SH-SY5Y (cell line): ENCODE data around the gene CDH4.

Source experiments
- GATA2 ChIP-seq: IDR thresholded peaks from 2 replicates; pipeline ENCODE4 v1.6.1; 2011; ENCODE audit warnings: mild to moderate bottlenecking, low read depth, low read length
- GATA3 ChIP-seq: IDR thresholded peaks from 2 replicates; pipeline ENCODE4 v1.6.1; 2011; ENCODE audit warnings: low read depth, mild to moderate bottlenecking, low read length, moderate library complexity

- no peak for TF ChIP-seq GATA3
- TF ChIP-seq GATA2: no peak
Measured at GRCh38 chr20:61354901-61355495, 102.9 kb downstream of the CDH4 start.
